SK-N-MC (cell line): Measurements from ENCODE around the gene SV2C.

Experiments
- EZH2 ChIP-seq: fragments of 200-600 bp; sonication (generic); IDR thresholded peaks from one replicate; pipeline ENCODE4 v1.6.1; 2017; ENCODE audit warnings: antibody characterized with exemption
- FOXP2 ChIP-seq: optimal IDR thresholded peaks from 2 replicates; pipeline ENCODE3; 2011; ENCODE audit warnings: mild to moderate bottlenecking, moderate library complexity; ENCODE audit not compliant: insufficient read depth; ENCODE audit errors: extremely low read length, control extremely low read depth

GRCh38 chr5:76257225-76257833 lies 174.1 kb downstream of the SV2C start:
- TF ChIP-seq EZH2 (no peak), FOXP2 (no peak)
